Measurements from ENCODE around the gene ELN.
"Not testable (repeated sequence)": the region's sequence is repeated elsewhere in the genome, so short reads cannot be mapped to it uniquely, and the experiment has no call there.

Gene ELN

DNA sequence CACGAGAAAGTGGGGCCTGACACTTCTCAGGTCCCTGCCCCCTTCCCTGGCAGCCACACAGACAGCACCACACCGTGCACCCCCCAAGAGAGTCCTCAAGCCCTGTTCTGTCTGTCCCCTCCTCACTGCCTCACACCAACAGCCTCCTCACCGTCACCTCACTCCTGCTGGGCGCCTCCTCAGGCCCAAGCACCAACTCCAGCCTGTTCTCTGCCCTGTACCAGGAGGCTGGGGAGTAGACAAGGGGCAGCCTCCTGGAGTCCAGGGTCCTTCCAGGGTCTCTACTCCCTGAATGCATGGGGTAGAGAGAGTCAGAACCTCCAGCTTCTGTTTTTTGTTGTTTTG is 26.9 kb upstream of the ELN start:
- DNase-seq: no peak

GRCh38 chr7:74002474-74003017 is 25.4 kb upstream of the ELN start:
- DNase-seq: no peak

- DNase-seq: no peak
Observed at GRCh38 chr7:74003621-74004020, 24.4 kb upstream of the ELN start.

DNA sequence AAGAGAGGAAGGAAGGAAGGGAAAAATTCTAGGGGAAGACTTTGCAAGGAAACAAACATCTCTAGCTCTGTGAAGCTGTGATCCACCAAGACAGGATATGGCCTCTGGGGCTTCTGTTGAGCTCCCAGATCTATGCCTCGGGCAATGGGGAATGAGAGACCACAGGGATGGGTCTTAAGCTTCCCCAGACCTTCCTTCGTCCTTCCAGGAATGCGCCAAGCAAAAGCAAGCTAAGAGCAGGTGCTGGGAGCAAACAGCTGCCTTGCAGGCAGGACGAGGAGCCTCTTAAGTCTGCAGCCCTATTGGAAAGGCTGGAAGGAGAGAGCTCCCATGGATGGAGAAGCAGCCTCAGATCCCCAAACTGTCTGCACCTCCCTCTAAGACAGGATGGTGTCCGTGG is 21.9 kb upstream of the ELN start:
- DNase-seq: no peak

DNA sequence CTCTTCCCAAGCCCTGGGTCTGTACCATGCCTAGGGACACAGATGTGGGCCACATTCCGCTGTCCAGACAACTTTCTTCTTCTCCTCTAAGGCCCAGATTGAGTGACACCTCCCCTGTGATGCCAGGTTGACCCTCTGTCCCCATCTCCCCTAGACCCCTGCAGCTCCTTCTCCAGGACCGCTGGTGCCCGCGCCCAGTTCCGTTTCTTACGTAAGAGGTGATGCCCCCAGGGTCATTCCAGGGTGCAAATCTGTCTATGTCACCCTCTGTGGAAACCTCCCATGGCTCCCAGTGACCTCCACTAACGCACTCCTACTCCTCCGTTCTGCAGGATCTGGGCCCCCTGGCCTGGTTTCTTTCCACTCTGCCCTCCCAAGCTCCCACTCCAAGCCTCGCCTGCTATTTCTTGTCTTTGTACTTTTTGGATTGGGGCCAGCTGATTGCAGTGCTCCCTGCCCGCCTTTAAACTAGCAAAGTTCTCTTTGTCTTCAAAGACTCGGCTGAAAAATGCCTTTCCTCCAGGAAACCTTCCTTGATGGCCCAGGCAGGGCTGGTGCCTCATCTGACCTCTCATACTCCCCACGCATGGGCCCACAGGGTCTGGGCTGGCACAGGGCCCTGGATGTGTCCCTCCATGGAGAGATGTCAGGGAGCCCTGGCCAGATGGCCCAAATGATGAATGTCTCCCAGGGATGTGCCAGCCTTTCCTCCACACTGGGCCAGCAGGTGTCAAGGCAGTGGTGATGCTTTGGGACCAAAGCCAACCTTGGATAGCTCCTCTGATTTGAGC is 21.3 kb upstream of the ELN start:
- no peak for DNase-seq

DNA sequence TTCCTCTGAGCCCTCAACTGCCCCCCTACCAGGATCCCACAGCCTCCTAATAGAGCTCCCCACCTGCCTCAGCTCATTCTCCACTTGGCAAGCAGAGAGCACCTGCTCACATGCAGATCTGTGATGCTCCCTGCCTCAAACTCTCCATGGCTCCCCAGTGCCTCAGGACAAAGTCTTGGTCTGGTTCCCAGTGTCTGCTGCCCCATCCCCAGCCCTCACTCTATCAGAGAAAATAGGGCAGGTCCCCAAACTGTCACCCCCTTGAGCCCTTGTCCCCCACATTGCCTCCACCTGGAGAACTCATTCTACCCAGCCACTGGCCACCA is 20.8 kb upstream of the ELN start:
- no peak for DNase-seq

DNA sequence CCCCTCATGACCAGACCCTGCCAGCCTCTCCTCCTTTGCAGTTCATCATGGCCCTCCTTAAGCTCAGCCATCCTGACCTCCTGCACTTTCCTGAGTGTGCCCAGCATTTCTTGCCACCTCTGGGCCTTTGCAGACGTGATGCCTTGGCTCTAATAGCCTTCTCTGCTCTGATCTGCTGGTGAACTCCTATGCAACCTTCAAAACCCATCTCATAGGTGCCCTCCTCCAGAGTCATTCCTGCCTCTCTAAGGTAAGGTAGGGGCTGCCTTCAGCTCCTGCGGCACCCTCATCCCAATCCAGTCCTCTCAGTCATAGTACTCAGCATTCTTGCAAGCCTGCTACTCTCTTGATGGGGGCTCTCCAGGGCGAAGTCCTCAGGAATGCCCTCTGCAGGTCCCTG is 19.3 kb upstream of the ELN start:
- no peak for DNase-seq

- no peak for DNase-seq
Observed at GRCh38 chr7:74009719-74010118, 18.3 kb upstream of the ELN start.

DNA sequence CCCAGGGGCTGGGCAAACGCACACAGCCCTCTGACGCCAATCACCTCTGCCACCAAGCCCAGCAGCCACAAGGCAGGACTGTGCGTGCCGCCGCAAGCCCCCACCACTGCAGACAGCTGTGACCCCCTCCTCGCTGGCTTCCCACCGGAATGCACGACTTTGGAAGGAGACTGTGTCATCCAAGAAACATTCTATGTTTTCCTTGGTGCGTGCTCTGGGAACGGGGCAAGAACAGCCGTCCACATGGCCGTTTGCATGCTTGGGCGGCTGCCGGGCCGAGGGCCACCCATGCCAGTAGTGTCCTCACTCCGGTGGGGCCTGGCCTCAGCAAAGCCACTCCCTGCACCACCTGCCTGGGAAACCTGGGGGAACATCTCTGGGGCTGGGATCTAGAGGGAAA is 17.6 kb upstream of the ELN start:
- no peak for DNase-seq

DNA sequence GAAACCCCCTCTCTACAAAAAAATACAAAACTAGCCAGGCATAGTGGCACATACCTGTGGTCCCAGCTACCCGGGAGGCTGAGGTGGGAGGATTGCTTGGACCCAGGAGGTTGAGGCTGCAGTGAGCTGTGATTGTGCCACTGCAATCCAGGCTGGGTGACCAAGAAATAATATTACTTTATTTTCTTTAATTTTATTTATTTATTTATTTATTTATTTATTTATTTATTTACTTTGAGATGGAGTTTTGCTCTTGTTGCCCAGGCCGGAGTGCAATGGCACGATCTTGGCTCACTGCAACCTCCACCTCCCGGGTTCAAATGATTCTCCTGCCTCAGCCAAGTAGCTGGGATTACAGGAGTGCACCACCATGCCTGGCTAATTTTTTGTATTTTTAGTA is 16.6 kb upstream of the ELN start:
- DNase-seq: not testable (repeated sequence)

- DNase-seq: no peak
Observed at GRCh38 chr7:74012842-74013249, 15.1 kb upstream of the ELN start.

- DNase-seq: no peak
Observed at GRCh38 chr7:74013539-74014272, 14.3 kb upstream of the ELN start.

GRCh38 chr7:74014931-74015330 is 13.0 kb upstream of the ELN start:
- no peak for DNase-seq

GRCh38 chr7:74015670-74016069 is 12.3 kb upstream of the ELN start:
- no peak for DNase-seq

DNA sequence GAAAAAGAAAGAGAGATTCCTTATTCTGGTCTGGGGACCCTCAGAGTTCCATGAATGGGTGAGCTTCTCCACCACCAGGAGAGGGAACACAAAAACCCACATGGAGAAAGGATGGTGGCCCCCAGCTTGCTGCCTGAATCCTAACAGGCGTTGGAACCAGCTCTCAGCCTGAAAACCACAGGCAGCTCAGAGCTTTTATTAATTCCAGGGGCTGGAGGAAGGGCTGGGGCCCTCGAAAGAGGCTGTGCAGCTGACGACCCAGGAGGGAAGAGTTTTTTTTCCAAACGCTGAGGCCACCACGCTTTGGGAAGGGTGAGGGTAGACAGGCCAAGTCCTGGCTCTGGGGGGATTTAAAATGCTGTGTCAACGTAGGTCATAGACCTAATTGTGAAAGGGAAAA is 10.8 kb upstream of the ELN start:
- no peak for DNase-seq

GRCh38 chr7:74018246-74018895 is 9.6 kb upstream of the ELN start:
- DNase-seq: no peak

- DNase-seq: no peak
Observed at GRCh38 chr7:74019149-74019548, 8.8 kb upstream of the ELN start.

GRCh38 chr7:74020390-74020789 is 7.6 kb upstream of the ELN start:
- DNase-seq: no peak

- no peak for DNase-seq
Observed at GRCh38 chr7:74021546-74022320, 6.2 kb upstream of the ELN start.

DNA sequence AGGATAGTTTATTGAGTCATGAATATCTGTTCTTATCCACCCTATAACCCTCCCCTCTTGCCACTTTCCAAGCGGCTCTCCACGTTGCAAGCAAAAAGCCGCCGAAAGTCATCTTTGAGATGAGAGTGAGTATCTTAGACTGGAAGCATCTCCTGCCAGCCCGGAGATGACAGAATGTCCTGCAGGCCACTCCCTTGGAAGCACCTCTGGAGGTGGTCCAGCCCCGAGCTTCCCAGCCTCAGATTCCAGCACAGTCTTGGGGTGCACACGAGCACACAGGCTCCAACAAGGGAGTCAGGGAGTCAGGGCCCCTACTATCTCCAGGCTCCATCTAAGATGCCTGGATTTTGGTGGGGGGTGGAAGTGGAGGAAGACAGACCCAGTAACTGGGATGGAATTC is 5.5 kb upstream of the ELN start:
- no peak for DNase-seq

GRCh38 chr7:74023092-74023536 is 4.9 kb upstream of the ELN start:
- no peak for DNase-seq

GRCh38 chr7:74023786-74024185 is 4.2 kb upstream of the ELN start:
- DNase-seq: no peak

DNA sequence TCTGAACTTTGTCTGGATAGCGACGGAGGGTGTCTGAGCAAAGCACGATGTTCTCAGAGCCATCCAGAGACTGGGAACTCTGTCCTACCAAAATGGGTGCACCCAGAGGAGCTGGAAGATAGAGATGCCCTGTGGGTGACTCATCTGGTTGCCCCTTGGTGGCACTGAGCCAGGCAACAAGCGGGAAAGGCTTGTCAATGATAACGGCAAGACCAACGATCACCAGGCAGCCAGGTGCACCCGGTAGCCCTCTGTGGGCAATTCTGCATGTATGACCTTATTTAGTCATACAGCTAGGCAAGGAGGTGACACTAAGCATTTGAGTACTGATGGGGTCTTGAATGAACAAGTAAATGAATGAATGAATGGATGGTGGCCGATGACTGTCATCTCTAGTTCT is 2.8 kb upstream of the ELN start:
- no peak for DNase-seq
